IPS-11a (cell line): ENCODE results near the gene CFAP100.

ENCODE experiments used
- H3K4me3 ChIP-seq: one replicate; pipeline ENCODE4 v1.5.1; 2013; ENCODE audit warnings: low read depth, low read length, control low read depth

The CFAP100 gene

DNA sequence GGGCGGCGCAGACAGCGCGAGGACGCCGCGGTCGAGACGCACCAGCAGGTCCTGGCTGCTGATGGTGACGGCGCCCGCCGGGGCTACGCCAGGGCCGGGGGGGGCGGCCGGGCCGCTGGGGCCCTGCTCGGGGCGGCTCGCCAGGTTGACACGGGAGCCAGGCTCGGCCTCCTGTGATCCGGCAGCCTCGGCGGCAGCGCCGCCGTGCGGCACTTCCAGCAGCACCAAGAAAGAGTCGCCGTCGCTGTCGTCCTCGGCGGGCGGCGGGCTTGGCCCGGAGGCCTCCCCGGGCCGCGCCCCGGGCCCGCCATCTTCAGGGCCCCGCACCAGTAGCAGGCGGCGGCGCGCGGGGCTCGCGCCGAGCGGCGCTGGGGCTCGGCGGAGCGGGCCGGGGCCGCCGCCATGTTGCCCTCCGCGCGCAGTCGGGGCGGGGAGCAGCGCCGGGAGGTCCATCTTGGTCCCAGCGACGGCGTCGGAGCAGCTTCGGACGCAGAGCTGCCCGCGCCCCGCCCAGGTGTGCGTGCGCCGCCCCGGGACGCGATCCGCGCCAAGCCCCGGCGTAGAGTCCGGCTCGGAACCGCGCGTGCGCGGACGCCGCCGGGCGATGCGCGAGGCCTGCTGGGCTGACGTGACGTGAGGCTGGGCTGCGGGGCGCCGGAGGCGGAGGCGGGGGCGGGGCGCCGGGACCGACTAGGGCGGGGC lies 80.9 kb downstream of the CFAP100 start, which contains the start of gene ZXDC:
TSS of gene ZXDC (minus strand) at position 479 of the 702 bp plus-strand sequence. CDS start at position 453, 26 bp downstream.
- peak within 1 kb of the TSS; percentile 75 for H3K4me3 ChIP-seq

DNA sequence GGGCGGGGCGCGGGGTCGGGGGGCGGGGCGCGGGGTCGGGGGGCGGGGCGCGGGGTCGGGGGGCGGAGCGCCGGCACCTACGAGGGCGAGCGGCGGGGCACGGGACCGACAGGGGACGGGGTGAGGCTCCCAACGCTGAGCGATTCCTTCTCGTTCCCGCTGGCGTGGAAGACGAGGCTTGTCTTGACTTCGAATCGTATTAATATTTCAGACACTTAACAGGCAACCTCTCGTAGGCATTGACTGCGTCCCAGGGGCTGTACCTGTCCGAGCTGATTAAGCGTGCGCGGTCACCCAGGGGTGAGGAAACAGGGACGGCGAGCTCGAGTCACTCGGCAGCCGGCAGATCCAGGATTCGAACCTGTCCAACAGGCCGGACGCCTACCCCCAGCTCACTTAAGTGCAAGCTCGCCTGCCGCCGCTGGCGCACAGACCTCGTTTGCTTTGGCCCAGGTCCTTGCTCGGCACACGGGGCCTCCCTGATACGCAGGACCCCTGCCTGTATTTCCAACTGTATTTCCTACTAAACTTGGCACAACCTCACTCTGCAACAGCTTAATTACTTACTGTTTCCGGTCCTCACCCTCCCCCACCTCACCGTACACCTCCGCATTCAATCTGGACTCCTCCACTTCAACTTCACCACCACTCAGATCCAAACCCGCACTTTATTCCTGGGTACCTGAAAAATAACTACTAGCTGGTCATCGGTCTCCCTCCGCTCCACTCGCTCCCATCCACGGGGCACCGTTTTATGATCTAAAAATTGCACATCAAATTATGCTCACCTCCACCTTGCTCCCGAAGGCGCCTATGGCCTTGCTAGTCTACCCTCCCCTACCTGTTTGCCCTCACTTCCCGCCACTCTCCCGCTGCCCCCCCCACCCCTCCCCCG lies 81.7 kb downstream of the CFAP100 start:
- peak overlapping the region; percentile 72 for H3K4me3 ChIP-seq

DNA sequence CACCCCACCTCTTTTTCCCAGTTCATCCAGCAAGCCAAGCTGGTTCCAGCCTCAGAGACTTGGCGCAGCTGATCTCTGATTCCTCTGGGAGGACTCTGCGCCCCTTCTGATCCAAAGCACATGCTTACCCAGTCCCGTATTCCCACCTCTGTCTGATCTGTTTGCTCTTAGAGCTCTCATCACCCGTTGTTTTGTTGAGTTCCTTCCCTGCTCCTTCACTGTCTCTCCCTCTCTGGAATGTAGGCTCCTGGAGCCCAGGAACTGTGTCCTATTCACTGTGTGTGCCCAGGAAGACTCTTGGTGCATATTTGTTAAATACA lies 82.3 kb downstream of the CFAP100 start:
- no peak overlapping the region for H3K4me3 ChIP-seq

GRCh38 chr3:126478581-126479310 lies 84.0 kb downstream of the CFAP100 start:
- H3K4me3 ChIP-seq, result no peak overlapping the region

- H3K4me3 ChIP-seq, result no peak overlapping the region
These were observed 84.9 kb downstream of the CFAP100 start for GRCh38 chr3:126479642-126480041.

DNA sequence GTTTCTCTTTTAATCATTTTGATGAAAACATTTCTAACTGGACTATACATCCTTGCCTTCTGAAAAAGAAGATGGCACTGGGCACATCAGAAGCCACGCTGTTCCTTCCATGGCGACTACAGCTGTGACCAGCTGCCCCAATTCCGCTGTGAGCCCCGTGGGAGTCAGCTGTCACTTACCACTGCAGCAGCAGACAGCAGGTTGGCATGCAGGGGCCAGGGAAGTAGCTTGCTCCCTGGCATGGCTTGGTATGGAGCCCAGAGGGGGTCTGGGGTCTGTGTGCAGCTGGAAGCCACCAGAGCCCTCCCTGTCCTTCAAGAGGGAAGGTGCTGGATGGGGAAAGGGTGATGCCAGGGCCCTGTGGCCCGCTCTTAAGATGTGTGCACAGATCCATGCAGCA lies 85.5 kb downstream of the CFAP100 start:
- H3K4me3 ChIP-seq, result no peak overlapping the region

DNA sequence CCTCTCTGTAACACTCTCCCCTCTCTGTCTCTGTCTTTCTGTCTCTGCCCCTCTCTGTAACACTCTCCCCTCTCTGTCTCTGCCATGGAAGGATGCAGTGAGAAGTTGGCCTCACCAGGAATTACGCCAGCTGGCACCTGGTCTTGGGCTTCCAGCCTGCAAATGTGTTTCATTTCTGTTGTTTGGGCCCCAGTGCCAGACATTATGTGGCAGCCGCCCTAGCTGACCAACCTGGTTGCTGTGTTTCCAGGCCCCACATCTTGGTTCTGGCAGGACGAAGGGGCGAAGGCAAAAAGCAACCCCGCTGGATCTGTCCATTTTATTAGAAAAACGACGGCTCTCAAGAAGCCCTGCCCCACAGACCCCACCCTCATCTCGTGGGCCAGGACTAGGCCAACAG lies 86.2 kb downstream of the CFAP100 start:
- H3K4me3 ChIP-seq, result no peak overlapping the region

GRCh38 chr3:126481808-126482502 lies 87.2 kb downstream of the CFAP100 start:
- no peak overlapping the region for H3K4me3 ChIP-seq

DNA sequence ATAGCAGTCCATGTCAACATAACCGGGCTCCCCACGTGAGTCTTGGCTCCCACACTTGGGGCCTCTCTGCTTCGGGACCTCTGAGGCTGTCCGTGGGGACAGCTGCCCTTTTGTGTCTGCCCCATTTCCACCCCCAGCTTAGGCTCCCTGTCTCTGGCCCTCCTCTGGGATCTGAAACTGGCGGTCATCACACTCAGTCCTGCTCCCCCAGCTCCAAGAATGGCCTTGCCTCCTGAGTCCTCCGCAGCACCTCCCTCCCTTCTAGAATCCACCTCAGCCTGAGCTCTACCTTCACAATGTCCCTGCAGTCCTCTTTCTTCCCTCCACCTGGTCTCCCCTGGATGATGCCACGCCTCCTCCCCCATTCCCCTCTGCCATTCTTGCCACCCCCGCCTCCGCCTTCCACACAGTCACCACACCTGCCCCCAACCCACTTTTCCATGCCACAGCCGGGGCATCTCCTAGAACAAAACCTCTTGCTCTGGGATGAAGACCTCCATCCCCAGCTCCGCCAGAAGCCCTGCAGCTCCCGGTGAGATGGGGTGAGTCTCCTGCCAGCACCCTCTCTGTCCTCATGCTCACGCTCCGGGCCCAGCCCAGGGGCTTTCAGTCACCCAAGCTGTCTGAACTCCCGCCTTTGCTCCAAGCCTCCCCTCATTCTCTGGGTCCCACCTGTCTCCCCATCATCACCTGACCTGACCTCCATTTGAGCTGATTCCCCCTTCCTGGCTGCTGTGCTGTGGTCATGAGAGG lies 88.0 kb downstream of the CFAP100 start:
- no peak overlapping the region for H3K4me3 ChIP-seq

DNA sequence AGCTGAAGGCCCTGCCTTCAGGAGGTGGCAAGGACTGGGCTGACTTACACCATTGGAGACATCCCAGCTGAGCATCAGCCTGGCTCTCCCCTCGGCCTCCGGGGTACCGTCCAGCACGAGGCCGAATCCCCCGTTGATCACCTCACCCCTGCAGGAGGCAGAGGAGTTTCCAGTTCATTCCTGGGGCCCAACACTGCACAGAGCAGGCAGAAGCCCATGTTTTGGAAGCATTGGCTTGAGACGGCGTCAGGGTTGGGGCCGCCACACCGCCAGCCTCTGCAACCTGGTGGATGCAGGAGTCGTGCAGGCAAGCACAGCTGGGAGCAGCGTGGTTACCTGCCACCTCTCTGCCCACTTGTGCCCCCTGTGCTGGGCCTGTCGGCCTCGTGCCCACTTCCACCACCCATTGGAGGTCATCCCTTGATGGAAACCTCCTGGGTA lies 88.6 kb downstream of the CFAP100 start:
- H3K4me3 ChIP-seq, result no peak overlapping the region

DNA sequence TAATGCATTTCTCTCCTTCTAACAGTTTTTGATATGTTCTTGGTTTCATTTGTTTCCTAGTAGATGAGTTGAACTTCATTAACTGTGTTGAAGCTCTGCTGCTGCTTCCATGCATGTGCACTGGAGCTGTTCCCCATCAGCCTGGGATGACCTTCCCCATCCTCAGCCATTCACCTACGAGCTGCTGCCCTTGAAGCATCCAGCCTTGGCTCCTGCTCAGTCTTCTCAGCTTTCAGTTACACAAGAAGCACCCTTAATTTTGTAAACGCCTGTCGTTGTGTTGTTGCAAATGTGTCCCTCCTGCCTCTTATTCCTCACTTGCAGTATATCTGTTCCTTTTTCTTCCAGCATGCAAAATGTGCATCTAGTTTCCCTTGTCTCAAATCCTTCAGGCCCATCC lies 89.4 kb downstream of the CFAP100 start:
- H3K4me3 ChIP-seq, result no peak overlapping the region

DNA sequence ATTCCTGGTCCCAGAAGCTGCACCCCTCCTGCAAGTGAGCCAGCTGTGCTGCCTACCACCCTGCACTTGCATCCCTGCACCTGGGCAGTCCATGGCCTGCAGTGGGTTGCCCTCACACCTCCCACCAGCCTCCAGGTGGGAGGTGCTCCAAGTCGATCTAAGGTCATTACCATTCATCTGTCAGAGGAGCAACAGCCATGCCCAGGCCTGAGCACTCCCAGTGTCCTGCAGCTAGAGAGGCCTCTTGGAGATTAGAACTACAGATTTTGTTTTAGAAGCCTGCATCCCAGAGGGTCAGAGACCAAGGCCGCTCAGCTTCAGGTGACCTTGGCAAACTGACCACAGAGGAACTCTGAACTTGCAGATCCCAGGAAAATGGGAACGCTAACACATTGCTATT lies 90.0 kb downstream of the CFAP100 start:
- H3K4me3 ChIP-seq, result no peak overlapping the region

GRCh38 chr3:126485176-126485897 lies 90.6 kb downstream of the CFAP100 start:
- no peak overlapping the region for H3K4me3 ChIP-seq

DNA sequence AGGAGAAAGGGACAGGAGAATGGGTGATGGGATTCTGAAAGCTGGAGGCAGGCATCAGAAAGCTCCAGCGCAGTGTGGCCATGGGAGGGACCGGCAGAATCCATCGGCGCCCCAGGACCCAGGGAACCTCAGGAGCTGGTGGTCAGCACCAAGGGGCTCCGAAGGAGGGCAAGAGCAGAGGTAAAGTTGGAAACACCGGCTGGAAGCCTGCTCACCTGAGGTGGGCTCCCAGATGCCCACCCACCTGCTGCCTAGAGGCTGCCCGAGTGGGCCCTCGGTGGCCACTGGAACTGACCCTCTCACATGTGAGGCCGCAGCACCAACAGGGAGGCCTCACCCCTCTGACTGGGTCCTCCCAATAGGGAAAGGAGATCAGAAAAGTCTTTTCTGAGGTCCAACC lies 91.2 kb downstream of the CFAP100 start:
- H3K4me3 ChIP-seq, result no peak overlapping the region
